HEK293T (cell line): ENCODE measurements around the gene DNER.

Source experiments
- CTCF ChIA-PET: fragments of 350-600 bp; formaldehyde crosslinking; extraction: SDS; loops from one replicate; lab custom pipeline; 2021; ENCODE audit warnings: antibody characterized with exemption, inconsistent platforms; lab: Yijun Ruan, JAX
- POLR2A ChIA-PET: fragments of 350-600 bp; formaldehyde crosslinking; extraction: SDS; loops from one replicate; lab custom pipeline; 2020; ENCODE audit warnings: antibody characterized with exemption, inconsistent platforms; lab: Yijun Ruan, JAX
- DNase-seq: peaks from one replicate; pipeline ENCODE4 v3.0.0; 2012; ENCODE audit warnings: mixed read lengths; ENCODE audit errors: extremely low spot score
- ARNT ChIP-seq: fragments of 450-650 bp; IDR thresholded peaks from 2 replicates; pipeline ENCODE4 v1.6.1; 2017; ENCODE audit warnings: mild to moderate bottlenecking
- BHLHE40 ChIP-seq: fragments of 450-650 bp; IDR thresholded peaks from 2 replicates; pipeline ENCODE4 v1.6.1; 2016; ENCODE audit warnings: mild to moderate bottlenecking, moderate library complexity, borderline replicate concordance
- CTBP1 ChIP-seq: fragments of 450-650 bp; IDR thresholded peaks from 2 replicates; pipeline ENCODE4 v1.6.1; 2016; ENCODE audit warnings: borderline replicate concordance
- ELF4 ChIP-seq: fragments of 450-650 bp; IDR thresholded peaks from 2 replicates; pipeline ENCODE4 v1.6.1; 2017; ENCODE audit warnings: antibody characterized with exemption
- FOXA1 ChIP-seq: fragments of 450-650 bp; IDR thresholded peaks from 2 replicates; pipeline ENCODE4 v1.6.1; 2016; ENCODE audit warnings: mild to moderate bottlenecking
- FOXK2 ChIP-seq: fragments of 450-650 bp; IDR thresholded peaks from 2 replicates; pipeline ENCODE4 v1.6.1; 2016; ENCODE audit warnings: mild to moderate bottlenecking
- FOXM1 ChIP-seq: fragments of 450-650 bp; IDR thresholded peaks from 2 replicates; pipeline ENCODE4 v1.6.1; 2017; ENCODE audit warnings: mild to moderate bottlenecking, borderline replicate concordance
- HDGF ChIP-seq: fragments of 450-650 bp; IDR thresholded peaks from 2 replicates; pipeline ENCODE4 v1.6.1; 2017; ENCODE audit warnings: antibody characterized with exemption, borderline replicate concordance
- L3MBTL2 ChIP-seq: fragments of 450-650 bp; conservative IDR thresholded peaks from 2 replicates; pipeline ENCODE4 v1.6.1; 2016; ENCODE audit warnings: mild to moderate bottlenecking
- LEF1 ChIP-seq: fragments of 450-650 bp; IDR thresholded peaks from 2 replicates; pipeline ENCODE4 v1.6.1; 2017; ENCODE audit warnings: mild to moderate bottlenecking, borderline replicate concordance
- NFRKB ChIP-seq: fragments of 450-650 bp; IDR thresholded peaks from 2 replicates; pipeline ENCODE4 v1.6.1; 2016; ENCODE audit warnings: mild to moderate bottlenecking, moderate library complexity
- SP1 ChIP-seq: fragments of 450-650 bp; IDR thresholded peaks from 2 replicates; pipeline ENCODE4 v1.6.1; 2017
- SUZ12 ChIP-seq: fragments of 450-650 bp; IDR thresholded peaks from 2 replicates; pipeline ENCODE4 v1.6.1; 2016; ENCODE audit warnings: mild to moderate bottlenecking
- TARDBP ChIP-seq: fragments of 450-650 bp; IDR thresholded peaks from 2 replicates; pipeline ENCODE4 v1.6.1; 2016
- ZNF384 ChIP-seq: fragments of 450-650 bp; IDR thresholded peaks from 2 replicates; pipeline ENCODE4 v1.6.1; 2016
- TF ChIP-seq, protein P1 (sequence below): fragments of 450-650 bp; IDR thresholded peaks from 2 replicates; pipeline ENCODE4 v1.6.1; 2016

Gene DNER

DNA sequence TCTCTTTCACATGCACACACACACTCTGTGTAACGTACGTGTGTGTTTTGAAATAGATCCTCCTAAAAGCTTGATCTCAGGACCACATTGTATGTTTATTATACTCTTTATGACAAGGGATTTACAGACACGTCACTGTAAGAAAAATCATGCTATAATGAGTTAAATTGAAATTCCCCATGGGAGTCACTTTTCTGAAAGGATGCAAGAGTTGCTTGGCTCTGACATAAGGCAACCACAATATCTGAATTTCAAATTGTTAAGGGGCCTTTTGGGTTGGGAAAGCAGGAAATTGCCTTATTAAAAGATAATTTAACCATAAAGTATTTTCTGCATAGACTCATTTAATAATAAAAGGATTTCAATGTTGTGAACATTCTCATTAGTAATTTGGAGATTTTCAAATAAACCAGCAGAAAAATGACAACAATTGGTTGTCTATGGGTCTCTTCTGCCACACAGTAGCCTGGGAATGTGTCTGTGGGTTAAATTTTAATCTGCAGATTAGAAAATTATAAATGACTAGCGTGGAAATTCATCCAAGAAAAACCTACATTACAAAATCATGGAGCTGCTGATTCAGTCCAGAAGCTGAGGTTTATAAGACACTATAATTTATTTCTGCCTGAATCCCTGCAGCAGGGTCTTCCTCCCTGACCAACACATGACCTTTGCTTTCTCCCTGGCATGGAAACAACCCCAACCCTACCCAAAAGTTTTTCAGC lies 367.4 kb downstream of the DNER start:
- no peak for DNase-seq
- TF ChIP-seq FOXK2 = no peak
- no peak for TF ChIP-seq NFRKB
- TF ChIP-seq LEF1 = no peak
- TF ChIP-seq ARNT = no peak
- TF ChIP-seq HDGF = no peak
- CTCF ChIA-PET = no interaction called here
- POLR2A ChIA-PET = no interaction called here

GRCh38 chr2:229344955-229345354 lies 369.4 kb downstream of the DNER start:
- CTCF ChIA-PET = no interaction called here
- POLR2A ChIA-PET = no interaction called here
- DNase-seq = no peak
- TF ChIP-seq FOXK2 (no peak), ARNT (no peak), TARDBP (no peak), FOXA1 (no peak), SP1 (no peak), HDGF (no peak), ZNF384 (no peak), L3MBTL2 (no peak), CTBP1 (no peak), ELF4 (no peak), SUZ12 (no peak), FOXM1 (no peak), NFRKB (no peak)
- TF ChIP-seq, protein P1, sequence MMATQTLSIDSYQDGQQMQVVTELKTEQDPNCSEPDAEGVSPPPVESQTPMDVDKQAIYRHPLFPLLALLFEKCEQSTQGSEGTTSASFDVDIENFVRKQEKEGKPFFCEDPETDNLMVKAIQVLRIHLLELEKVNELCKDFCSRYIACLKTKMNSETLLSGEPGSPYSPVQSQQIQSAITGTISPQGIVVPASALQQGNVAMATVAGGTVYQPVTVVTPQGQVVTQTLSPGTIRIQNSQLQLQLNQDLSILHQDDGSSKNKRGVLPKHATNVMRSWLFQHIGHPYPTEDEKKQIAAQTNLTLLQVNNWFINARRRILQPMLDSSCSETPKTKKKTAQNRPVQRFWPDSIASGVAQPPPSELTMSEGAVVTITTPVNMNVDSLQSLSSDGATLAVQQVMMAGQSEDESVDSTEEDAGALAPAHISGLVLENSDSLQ = no peak

DNA sequence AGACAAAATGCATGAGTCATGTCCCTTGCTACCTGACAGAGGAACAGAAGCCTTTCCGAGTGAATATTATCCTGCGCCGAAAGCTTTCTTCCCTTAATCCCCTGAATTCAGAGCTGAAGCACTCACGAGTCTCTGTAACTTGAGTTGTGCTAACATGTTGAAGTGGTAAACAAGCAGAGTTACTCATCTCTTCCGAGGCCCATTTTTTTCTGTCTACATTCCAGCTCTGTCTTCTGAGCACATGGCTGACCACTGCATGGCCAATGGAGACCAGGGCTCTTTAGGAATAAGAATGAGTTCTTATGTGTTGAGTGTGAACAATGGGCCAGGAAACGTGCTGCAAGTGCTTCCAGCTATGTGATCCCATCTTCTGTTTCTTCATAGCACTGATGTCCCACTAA lies 370.2 kb downstream of the DNER start:
- ChIA-PET POLR2A (no interaction called here), CTCF (no interaction called here)
- DNase-seq = no peak
- TF ChIP-seq L3MBTL2 = no peak
- TF ChIP-seq NFRKB = no peak
- TF ChIP-seq, protein P1 = no peak
- no peak for TF ChIP-seq ELF4
- no peak for TF ChIP-seq FOXK2
- no peak for TF ChIP-seq BHLHE40
- no peak for TF ChIP-seq LEF1
- TF ChIP-seq SP1 = no peak
- TF ChIP-seq SUZ12 = no peak
- no peak for TF ChIP-seq TARDBP
- no peak for TF ChIP-seq ZNF384
- TF ChIP-seq ARNT = no peak
- TF ChIP-seq HDGF = no peak

DNA sequence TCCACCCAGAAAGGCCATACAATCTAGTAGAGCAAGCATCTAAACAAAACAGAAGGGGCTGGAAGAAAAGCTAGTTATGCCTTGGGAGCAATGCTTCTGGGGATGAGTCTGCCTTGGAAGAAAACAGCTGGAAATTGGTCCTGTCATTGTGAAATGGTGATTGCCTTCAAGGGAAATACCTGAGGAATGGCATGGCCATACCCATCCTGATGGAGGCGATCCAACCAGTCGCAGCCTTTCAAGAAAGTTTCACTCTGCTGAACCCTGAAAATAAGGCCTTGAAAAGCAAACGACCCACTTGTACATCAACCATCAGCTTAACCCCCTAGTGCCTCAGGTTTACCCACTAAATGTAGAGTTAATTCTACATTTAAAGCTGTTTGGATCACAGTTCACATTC lies 370.7 kb downstream of the DNER start:
- no peak for TF ChIP-seq ZNF384
- no peak for DNase-seq
- ChIA-PET POLR2A (no interaction called here), CTCF (no interaction called here)

- DNase-seq = peak; percentile 46
- TF ChIP-seq FOXA1 = no peak
- no peak for TF ChIP-seq NFRKB
- TF ChIP-seq CTBP1 = no peak
- no peak for TF ChIP-seq FOXM1
- no peak for TF ChIP-seq LEF1
- no peak for TF ChIP-seq SUZ12
- TF ChIP-seq, protein P1 = no peak
- no peak for TF ChIP-seq L3MBTL2
- TF ChIP-seq HDGF = no peak
- ChIA-PET POLR2A (no interaction called here), CTCF (interaction anchor here (1.2 kb wide), 1 partner anchor 245 kb away, joined by 4 read pairs; no protein-coding TSS in a partner anchor)
Observed at GRCh38 chr2:229342376-229342775, 372.0 kb downstream of the DNER start.

DNA sequence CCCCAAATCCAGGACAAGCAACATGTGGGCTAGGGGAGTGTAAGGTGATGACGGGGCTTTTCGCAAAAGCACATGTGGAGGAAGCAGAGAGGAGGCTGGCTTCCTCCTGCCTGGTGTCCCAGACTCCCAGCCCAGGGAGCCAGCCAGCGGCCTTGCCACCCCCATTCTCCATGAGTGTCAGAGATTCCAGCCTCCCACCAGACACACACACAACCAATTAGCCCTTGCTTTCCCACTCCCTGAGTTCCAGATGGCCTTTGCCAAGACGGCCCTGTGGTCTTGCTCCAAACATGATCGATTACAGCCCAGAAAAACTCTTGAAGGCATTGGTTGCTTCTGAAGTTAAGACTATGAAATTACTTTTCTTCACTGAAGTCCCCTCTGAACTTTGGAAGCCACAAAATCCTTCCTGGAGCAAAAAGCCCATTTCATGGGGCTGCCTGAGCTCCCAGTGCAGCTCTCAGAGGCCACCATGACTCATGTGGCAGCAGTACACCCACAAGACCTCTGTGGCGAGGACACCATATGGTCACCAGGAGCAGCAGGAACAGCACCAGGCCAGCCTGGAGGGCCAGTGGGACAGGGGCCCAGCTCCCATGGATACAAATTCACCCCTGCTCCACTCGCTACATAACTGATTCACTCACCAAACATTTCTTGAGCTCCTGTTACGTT lies 374.1 kb downstream of the DNER start:
- POLR2A ChIA-PET = no interaction called here
- no peak for DNase-seq
- CTCF ChIA-PET = no interaction called here
- TF ChIP-seq FOXM1 (no peak), SP1 (no peak), TARDBP (no peak), SUZ12 (no peak), FOXK2 (no peak), CTBP1 (no peak), ZNF384 (no peak), HDGF (no peak), L3MBTL2 (no peak), LEF1 (no peak), BHLHE40 (no peak), ELF4 (no peak), FOXA1 (no peak), NFRKB (no peak), ARNT (no peak)
- TF ChIP-seq, protein P1 = no peak
